ENCODE data around the gene TDRD9.
"Not testable (repeated sequence)": the region's sequence is repeated elsewhere in the genome, so short reads cannot be mapped to it uniquely, and the experiment has no call there.

The TDRD9 gene

GRCh38 chr14:103887557-103888115 lies 40.6 kb upstream of the TDRD9 start:
- DNase-seq (ENCODE audit: insufficient read length, low spot score) (no peak), FAIRE-seq (no peak)
- no peak for TF ChIP-seq POLR2A (IDR thresholded peaks at IDR 0.05; ENCODE audit: low read depth, low read length)

- not testable (repeated sequence) for FAIRE-seq
These were observed 39.3 kb upstream of the TDRD9 start for GRCh38 chr14:103889002-103889312.

GRCh38 chr14:103889313-103890051 lies 38.8 kb upstream of the TDRD9 start:
- no peak for TF ChIP-seq POLR2A (IDR thresholded peaks at IDR 0.05; ENCODE audit: low read depth, low read length)
- peak; percentile 96 for FAIRE-seq
- peak; percentile 88 for DNase-seq (ENCODE audit: insufficient read length, low spot score)

More at GRCh38 chr14:103889002-103889312, 39.3 kb upstream of the TDRD9 start:
- not testable (repeated sequence) for DNase-seq (ENCODE audit: insufficient read length, low spot score)

- TF ChIP-seq POLR2A (IDR thresholded peaks at IDR 0.05; ENCODE audit: low read depth, low read length): no peak
- FAIRE-seq (no peak), DNase-seq (ENCODE audit: insufficient read length, low spot score) (no peak)
These were observed 38.2 kb upstream of the TDRD9 start for GRCh38 chr14:103890052-103890371.

GRCh38 chr14:103890821-103891666 lies 37.2 kb upstream of the TDRD9 start:
- FAIRE-seq (no peak), DNase-seq (ENCODE audit: insufficient read length, low spot score) (no peak)
- no peak for TF ChIP-seq POLR2A (IDR thresholded peaks at IDR 0.05; ENCODE audit: low read depth, low read length)

- TF ChIP-seq POLR2A (IDR thresholded peaks at IDR 0.05; ENCODE audit: low read depth, low read length): no peak
- no peak for FAIRE-seq
- no peak for DNase-seq (ENCODE audit: insufficient read length, low spot score)
These were observed 36.5 kb upstream of the TDRD9 start for GRCh38 chr14:103891667-103892215.

- FAIRE-seq (no peak), DNase-seq (ENCODE audit: insufficient read length, low spot score) (no peak)
- TF ChIP-seq POLR2A (IDR thresholded peaks at IDR 0.05; ENCODE audit: low read depth, low read length): no peak
These were observed 36.0 kb upstream of the TDRD9 start for GRCh38 chr14:103892247-103892646.

GRCh38 chr14:103894034-103894722 lies 34.1 kb upstream of the TDRD9 start:
- DNase-seq (ENCODE audit: insufficient read length, low spot score): no peak
- FAIRE-seq: no peak
- no peak for TF ChIP-seq POLR2A (IDR thresholded peaks at IDR 0.05; ENCODE audit: low read depth, low read length)

GRCh38 chr14:103894723-103895059 lies 33.6 kb upstream of the TDRD9 start:
- DNase-seq (ENCODE audit: insufficient read length, low spot score): no peak
- TF ChIP-seq POLR2A (IDR thresholded peaks at IDR 0.05; ENCODE audit: low read depth, low read length): no peak
- FAIRE-seq: no peak

GRCh38 chr14:103896578-103896977 lies 31.7 kb upstream of the TDRD9 start:
- no peak for TF ChIP-seq POLR2A (IDR thresholded peaks at IDR 0.05; ENCODE audit: low read depth, low read length)
- no peak for DNase-seq (ENCODE audit: insufficient read length, low spot score)
- peak; percentile 62 for FAIRE-seq

- no peak for TF ChIP-seq POLR2A (IDR thresholded peaks at IDR 0.05; ENCODE audit: low read depth, low read length)
- FAIRE-seq (no peak), DNase-seq (ENCODE audit: insufficient read length, low spot score) (no peak)
These were observed 30.9 kb upstream of the TDRD9 start for GRCh38 chr14:103897075-103897947.

GRCh38 chr14:103898204-103898603 lies 30.1 kb upstream of the TDRD9 start:
- FAIRE-seq (no peak), DNase-seq (ENCODE audit: insufficient read length, low spot score) (no peak)
- TF ChIP-seq POLR2A (IDR thresholded peaks at IDR 0.05; ENCODE audit: low read depth, low read length): no peak

- FAIRE-seq (no peak), DNase-seq (ENCODE audit: insufficient read length, low spot score) (no peak)
- no peak for TF ChIP-seq POLR2A (IDR thresholded peaks at IDR 0.05; ENCODE audit: low read depth, low read length)
These were observed 29.5 kb upstream of the TDRD9 start for GRCh38 chr14:103898711-103899110.

Data from H54 (cell line).